HG02970 (cell line): ENCODE measurements around the gene LCNL1.

Experiments used
- ATAC-seq: cut with Tn5 transposase; IDR thresholded peaks from one replicate; pipeline ENCODE4 v1.9.1; 2021; ENCODE audit warnings: mild to moderate bottlenecking, moderate library complexity, moderate number of reproducible peaks; ENCODE audit not compliant: unreplicated experiment, low FRiP score

The LCNL1 gene

GRCh38 chr9:136958473-136958872, 24.3 kb upstream of the LCNL1 start:
- no peak for ATAC-seq

GRCh38 chr9:136958898-136959850, 23.6 kb upstream of the LCNL1 start:
- no peak for ATAC-seq

- no peak for ATAC-seq
Observed at GRCh38 chr9:136960212-136960937, 22.4 kb upstream of the LCNL1 start.

- no peak for ATAC-seq
Observed at GRCh38 chr9:136960938-136961275, 21.9 kb upstream of the LCNL1 start.

- ATAC-seq, result no peak
Observed at GRCh38 chr9:136961279-136962065, 21.3 kb upstream of the LCNL1 start.

- no peak for ATAC-seq
Observed at GRCh38 chr9:136962163-136962562, 20.6 kb upstream of the LCNL1 start.

GRCh38 chr9:136962701-136963248, 20.0 kb upstream of the LCNL1 start:
- no peak for ATAC-seq

GRCh38 chr9:136963341-136963740, 19.5 kb upstream of the LCNL1 start:
- ATAC-seq, result no peak

- ATAC-seq, result no peak
Observed at GRCh38 chr9:136963751-136964150, 19.0 kb upstream of the LCNL1 start.

- ATAC-seq, result no peak
Observed at GRCh38 chr9:136964171-136964689, 18.6 kb upstream of the LCNL1 start.

- no peak for ATAC-seq
Observed at GRCh38 chr9:136964833-136965422, 17.9 kb upstream of the LCNL1 start.

GRCh38 chr9:136965771-136966484, 16.9 kb upstream of the LCNL1 start:
- ATAC-seq, result no peak

- no peak for ATAC-seq
Observed at GRCh38 chr9:136968333-136969127, 14.3 kb upstream of the LCNL1 start.

GRCh38 chr9:136969150-136969549, 13.6 kb upstream of the LCNL1 start:
- no peak for ATAC-seq

GRCh38 chr9:136969774-136970173, 13.0 kb upstream of the LCNL1 start:
- ATAC-seq, result no peak

- ATAC-seq, result no peak
Observed at GRCh38 chr9:136970361-136970760, 12.4 kb upstream of the LCNL1 start.

GRCh38 chr9:136971746-136972145, 11.0 kb upstream of the LCNL1 start:
- no peak for ATAC-seq

- ATAC-seq, result no peak
Observed at GRCh38 chr9:136972335-136972734, 10.5 kb upstream of the LCNL1 start.

- no peak for ATAC-seq
Observed at GRCh38 chr9:136972743-136973142, 10.1 kb upstream of the LCNL1 start.
